ENCODE data around the gene F12.
A peak's percentile ranks its signal among the peaks of the same experiment; 100 is the strongest.

Gene F12

GRCh38 chr5:177410575-177410974, 1.2 kb upstream of the F12 start:
- DNase-seq, result no peak

GRCh38 chr5:177405805-177406204, 3.6 kb downstream of the F12 start:
- peak; percentile 34 for DNase-seq

DNA sequence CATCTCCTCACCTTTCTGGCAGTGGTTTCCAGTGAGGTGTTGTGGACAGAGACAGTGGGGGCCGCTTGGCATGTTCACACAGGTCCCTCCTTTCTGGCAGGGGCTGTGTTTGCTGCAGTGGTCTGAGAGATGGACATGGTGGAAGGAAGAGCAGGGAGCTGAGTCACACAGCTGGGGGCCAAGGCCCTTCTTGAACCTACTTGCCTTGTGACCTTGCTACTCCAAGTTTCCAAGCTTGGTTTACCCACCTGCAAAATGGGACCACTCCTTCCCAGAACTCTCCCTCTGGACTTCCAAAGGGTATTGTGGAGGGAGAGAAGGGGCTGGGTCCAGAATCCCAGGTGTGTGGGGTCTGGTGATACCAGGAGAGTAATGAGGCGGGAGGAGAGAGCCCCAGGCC, 4.1 kb downstream of the F12 start:
- DNase-seq, result no peak

DNA sequence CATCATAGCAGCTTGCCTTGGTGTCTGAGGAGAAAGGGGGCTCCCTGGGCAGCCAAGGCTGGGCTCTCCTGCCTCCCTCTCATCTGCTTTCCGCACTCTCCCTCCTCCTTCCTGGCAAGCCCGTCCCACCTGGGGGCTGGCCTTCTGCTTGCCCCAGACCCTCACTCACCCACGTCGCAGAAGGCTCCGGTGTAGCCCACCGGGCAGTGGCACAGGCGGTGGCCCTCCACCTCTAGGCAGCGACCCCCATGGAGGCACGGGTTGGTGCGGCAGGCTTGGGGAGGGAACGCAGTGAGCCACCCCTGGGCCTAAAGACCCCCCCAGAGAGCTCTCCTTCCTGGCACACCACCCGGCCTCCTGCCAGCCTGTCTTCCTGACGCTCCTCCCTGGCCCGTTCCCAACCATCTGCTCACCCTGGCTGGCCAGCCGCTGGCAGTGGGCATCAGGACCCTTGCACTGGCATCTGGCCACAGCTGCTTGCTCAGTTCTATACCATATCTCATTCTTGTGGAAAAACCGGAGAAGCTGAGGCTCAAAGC, 4.7 kb downstream of the F12 start:
- no peak for DNase-seq

GRCh38 chr5:177403792-177404640, 5.3 kb downstream of the F12 start:
- peak; percentile 83 for DNase-seq

GRCh38 chr5:177403102-177403791, 6.1 kb downstream of the F12 start:
- DNase-seq, result no peak

DNA sequence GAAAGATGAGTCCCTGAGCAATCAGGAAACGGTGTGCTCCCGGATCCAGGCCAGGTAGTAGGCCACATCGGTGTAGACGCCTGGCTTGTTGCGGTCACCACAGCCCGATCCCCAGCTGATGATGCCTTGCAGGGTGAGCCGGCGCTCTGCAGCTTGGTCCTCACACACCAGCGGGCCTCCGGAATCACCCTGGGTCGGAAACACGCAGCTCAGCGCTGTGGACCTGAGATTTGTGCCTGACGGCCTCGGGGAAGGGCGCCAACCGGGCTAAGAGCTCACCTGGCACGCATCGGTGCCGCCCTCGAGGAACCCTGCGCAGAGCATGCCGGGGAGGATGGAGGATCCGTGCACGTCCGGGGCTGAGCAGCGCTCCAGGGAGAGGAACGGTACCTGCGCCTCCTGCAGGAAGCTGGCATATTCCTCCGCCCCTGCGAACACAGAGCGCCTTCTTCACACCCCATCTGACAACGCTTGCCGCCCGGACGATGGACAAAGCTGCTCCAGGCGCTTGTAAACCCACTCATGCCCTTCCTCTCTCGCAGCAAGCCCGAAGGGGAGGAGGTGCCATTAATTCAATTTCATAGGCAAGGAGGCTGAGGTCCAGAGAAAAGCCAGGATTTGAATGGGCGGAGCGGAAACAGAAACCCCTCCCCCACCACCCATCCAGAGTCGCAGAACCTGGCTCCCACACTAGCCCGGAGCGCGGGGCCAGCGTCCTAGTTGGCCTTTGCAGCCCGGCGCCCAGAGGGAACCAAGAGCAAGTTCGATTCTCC, 6.9 kb downstream of the F12 start:
- DNase-seq, result peak; percentile 58

DNA sequence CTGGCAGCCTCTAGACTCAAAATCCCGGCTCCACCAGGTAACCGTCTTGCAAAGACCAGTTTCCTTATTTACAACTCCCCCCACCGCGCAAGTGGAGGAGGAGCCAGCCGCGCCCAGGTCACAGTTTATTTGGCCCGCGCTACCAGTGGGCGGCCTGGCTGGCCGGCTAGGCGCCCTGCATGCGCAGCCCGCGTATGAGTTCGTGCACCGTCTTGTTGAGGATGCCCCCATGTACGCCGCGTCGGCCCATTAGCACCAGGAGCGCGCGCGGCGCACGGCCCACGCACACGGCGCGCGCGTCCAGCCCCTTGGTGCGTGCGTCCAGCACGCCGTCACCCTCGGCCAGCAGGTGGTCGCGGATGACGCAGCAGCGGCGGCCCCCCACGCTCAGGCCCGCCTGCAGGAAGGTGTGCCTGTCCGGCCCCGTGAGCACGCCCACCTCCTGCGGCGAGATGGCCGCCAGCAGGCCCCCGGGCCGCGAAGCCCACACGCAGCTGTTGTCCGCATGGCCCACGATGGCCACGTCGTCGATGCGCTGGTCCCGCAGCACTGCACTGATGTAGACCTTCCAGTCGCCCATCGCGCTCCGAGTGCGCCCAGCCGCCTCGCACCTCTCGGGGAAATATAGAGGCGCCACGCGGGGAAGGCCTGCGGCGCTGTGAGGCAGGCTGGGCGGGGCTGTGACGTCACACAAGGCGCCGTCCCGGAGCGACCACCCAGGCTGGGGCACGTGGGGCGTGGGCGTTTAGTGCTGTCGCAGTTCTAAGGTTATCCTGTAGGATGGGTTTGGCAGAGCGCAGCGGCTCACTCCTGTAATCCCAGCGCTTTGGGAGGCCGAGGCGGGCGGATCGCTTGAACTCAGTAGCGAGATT, 9.1 kb downstream of the F12 start, which contains the start of gene PFN3:
PFN3 (minus strand) TSS at position 665 of the 872 bp plus-strand sequence; CDS start at position 580, 85 bp downstream.
- DNase-seq, result no peak

GRCh38 chr5:177397875-177398390, 11.4 kb downstream of the F12 start:
- no peak for DNase-seq

DNA sequence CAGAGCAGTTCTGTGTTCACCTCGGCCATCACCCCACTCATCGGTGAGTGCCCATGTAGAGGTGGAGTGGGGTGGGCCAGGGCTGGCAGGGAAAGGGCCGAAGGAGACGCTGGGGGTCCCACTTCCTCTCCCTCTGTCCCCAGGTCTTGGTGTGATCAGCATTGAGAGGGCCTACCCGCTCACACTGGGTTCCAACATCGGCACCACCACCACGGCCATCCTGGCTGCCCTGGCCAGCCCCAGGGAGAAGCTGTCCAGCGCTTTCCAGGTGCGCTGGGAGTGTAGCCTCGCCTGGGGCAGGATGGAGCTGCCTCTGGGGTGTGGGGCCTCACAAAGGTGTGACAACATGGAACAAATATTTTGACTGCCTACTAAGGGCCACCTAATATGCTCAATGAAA, 12.6 kb downstream of the F12 start:
- DNase-seq, result no peak

DNA sequence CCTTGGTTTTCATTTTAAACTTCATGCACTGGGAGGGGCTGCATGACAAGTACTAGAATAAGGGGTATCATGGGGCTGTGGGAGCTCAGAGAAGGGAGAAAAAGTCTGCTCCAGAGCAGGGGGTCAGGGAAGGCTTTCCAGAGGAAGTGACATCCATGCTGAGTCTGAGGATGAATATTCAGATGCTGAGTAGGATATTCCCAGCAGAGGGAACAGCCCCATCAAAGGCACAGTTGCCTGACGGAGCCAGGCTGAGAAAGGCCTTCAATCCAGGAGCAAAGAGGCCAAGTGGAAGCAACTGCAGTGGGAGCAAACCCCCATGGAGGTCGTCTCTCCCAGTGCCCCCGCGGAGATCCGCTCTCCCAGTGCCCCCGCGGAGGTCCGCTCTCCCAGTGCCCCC, 13.3 kb downstream of the F12 start:
- no peak for DNase-seq

DNA sequence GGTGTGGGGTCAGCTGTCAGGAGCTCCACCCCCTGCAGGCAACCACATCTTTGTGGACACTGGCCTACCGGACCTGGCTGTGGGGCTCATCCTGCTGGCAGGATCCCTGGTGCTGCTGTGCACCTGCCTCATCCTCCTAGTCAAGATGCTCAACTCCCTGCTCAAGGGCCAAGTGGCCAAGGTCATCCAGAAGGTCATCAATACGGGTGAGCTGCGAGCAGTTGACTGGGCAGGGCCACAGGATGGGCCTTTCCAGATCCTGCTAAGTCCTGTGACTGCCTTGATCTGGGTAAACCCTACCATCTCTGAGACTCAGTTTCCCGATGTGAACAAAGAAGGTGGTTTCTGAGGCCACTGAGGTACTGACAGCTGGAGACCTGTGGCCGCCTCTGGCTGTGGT, 15.4 kb downstream of the F12 start:
- no peak for DNase-seq

GRCh38 chr5:177393206-177393765, 16.1 kb downstream of the F12 start:
- DNase-seq, result no peak

GRCh38 chr5:177392765-177393164, 16.6 kb downstream of the F12 start:
- DNase-seq, result no peak

DNA sequence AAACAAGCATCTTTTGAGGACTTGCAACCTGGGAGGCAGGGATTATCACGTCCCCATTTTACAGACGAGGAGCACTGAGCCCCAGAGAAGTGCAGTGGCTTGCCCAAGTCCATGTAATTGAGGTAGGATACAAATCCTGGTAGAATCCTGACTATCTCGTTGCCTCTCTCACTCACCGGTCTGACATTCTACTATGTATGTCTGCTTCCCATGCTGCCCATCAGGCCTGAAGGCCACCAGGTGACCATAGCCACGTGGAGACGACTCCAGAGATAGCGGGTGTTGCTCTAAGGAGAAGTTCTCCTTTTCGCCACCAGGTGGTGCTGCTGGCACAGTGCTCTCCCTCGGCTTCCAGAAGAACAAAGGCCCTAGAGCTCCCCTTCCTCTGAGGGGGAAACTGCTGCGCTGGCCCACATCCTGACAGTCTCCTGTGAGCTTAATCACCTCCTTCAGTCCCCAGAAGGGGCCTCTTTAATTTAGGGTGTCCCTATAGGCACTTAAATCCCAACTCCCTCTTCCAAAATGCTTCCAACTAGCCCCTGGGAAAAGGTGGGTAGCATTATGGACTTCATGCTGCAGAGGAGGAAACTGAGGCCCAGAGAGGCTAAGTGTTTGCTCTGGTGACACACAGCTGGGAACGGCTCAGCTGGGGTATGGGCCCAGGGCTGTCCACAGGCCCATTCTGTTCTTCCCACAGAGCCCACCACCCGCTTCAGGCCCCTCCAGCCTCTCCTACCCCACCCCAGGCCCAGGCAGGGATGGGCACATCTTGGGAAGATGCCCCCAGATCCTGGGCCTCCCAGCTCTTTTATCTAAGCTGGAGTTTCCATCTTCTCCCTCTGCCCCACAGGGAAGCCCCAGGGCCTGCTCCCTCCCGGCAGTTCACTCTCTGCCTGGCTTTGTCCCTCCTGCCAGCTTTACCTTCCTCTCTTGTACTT, 18.7 kb downstream of the F12 start:
- peak; percentile 82 for DNase-seq

DNA sequence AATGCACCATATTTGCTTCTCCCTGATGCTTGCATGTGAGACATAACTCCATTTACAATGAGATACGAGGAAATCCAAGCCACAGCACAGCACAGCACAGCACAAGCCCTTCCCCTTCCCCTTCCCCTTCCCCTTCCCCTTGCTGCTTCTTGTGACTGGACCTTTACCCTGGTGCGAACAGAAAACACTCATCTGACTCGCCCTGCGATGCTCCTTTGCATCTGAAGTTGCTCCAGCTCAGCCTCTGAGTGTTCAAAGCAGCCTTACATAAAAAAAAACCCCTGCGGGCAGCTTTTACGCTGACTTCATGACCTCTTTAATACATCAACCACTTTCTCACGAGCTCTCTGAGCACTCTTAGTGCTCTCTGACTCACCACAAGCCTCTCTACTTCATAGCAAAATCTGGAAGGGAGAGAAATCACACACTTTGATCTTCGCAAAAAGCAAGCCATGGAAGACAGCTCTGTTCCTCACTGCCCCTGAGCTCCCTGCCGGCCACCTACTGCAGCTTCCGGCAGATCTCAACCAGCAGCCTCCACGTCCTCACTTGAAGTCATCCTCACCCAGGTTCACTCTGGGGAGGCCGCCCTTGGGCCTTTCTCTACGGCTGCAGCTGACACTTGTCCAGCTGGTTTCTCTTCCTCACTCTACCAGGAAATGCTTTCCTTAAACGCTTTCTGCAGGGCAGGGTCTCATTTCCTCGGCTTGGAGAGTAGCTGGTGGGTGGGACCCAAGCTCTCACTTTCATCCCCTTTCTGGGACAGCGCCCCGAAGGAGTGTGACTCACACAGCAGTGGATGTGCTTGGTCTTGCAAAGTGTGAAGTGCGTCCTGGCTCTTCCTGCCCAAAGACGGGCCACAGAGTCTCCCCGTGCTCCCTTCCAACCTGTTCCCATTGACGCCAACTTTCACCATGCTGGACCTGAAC, 19.9 kb downstream of the F12 start:
- DNase-seq, result no peak

DNA sequence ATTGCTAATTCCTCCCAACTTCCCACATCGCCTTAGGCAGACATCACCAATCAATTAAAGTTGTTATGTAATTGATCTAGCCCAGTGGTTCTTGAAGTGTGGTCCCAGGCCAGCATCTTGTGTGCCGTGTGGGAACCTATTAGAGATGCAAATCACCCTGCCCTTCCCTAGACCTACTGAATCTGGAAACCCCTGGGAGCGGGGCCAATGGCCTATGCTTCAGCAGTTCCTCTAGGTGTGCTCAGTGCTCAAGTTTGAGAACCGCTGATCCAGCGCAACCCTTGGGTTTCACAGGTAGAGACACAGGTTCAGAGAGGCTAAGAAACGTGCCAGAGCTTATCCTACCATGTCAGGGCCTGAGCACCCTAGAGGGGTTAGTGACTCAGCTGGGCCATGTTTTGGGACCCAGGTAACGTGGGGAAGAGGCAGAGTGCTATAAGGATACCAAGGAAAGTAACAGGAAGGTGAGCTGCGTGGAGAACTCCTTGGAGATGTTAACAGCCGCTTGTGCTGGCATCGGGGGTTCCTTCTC, 20.8 kb downstream of the F12 start:
- no peak for DNase-seq

DNA sequence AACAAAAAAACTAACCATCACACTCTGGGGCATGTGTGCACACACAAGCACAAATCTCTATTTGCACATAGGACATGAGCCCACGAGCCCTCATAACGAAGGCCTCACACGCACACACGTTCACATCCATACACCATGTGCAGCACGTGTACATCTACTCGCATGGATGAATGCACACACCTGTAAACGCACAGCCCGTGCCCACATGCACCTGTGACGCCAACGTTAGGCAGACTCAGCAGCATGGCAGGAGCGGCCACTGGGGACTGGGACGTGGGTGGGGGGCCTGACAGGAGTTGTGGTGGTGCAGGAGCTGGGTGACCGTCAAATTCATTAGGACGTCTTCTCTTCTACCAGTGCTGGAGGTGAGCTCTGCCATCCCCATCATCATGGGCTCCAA, 22.0 kb downstream of the F12 start:
- DNase-seq, result no peak

DNA sequence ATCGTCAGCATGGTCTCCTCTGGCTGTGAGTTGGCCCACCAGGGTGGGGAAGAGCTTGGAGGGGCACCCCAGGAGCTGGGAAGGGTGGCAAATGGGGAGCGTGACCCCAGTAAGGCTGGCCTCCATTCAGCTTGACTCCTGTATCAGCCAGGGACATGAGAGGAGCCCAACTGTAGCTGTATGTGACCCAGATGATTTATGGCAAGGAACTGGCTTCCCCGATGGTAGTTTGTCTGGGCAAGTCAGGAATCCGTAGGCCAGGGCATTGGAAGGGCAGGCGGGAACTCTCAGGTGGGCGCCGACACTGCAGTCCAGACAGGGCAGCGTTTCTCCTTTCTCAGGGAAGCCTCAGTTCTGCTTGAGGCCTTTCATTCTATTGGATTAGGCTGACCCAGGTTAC, 22.8 kb downstream of the F12 start:
- DNase-seq, result no peak

All from hematopoietic multipotent progenitor cell treated with erythropoietin and hydrocortisone succinate and interleukin-3 and kit ligand, for 8 days (in vitro differentiated cells).